Fibroblast of lung (primary cell): ENCODE measurements around the gene CDKN2B.

Source experiments
- EZH2 ChIP-seq: IDR thresholded peaks from 2 replicates; pipeline ENCODE4 v1.5.1; 2012; ENCODE audit warnings: low read length, control low read depth, mild to moderate bottlenecking; ENCODE audit errors: missing control alignments
- TF ChIP-seq, protein P1 (sequence below), 2 donors: IDR thresholded peaks in 1 of 2; conservative IDR thresholded peaks in 1 of 2; 1 replicate in 1 of 2; 2 replicates in 1 of 2; pipeline ENCODE4 v1.5.1; 2011 to 2012; ENCODE audit warnings: low read length in 2 of 2, control low read depth in 1 of 2, inconsistent platforms in 1 of 2, low read depth in 1 of 2, mild to moderate bottlenecking in 1 of 2

DNA sequence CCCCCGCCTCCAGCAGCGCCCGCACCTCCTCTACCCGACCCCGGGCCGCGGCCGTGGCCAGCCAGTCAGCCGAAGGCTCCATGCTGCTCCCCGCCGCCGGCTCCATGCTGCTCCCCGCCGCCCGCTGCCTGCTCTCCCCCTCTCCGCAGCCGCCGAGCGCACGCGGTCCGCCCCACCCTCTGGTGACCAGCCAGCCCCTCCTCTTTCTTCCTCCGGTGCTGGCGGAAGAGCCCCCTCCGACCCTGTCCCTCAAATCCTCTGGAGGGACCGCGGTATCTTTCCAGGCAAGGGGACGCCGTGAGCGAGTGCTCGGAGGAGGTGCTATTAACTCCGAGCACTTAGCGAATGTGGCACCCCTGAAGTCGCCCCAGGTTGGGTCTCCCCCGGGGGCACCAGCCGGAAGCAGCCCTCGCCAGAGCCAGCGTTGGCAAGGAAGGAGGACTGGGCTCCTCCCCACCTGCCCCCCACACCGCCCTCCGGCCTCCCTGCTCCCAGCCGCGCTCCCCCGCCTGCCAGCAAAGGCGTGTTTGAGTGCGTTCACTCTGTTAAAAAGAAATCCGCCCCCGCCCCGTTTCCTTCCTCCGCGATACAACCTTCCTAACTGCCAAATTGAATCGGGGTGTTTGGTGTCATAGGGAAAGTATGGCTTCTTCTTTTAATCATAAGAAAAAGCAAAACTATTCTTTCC is 34.2 kb downstream of the CDKN2B start:
- TF ChIP-seq, protein P1, sequence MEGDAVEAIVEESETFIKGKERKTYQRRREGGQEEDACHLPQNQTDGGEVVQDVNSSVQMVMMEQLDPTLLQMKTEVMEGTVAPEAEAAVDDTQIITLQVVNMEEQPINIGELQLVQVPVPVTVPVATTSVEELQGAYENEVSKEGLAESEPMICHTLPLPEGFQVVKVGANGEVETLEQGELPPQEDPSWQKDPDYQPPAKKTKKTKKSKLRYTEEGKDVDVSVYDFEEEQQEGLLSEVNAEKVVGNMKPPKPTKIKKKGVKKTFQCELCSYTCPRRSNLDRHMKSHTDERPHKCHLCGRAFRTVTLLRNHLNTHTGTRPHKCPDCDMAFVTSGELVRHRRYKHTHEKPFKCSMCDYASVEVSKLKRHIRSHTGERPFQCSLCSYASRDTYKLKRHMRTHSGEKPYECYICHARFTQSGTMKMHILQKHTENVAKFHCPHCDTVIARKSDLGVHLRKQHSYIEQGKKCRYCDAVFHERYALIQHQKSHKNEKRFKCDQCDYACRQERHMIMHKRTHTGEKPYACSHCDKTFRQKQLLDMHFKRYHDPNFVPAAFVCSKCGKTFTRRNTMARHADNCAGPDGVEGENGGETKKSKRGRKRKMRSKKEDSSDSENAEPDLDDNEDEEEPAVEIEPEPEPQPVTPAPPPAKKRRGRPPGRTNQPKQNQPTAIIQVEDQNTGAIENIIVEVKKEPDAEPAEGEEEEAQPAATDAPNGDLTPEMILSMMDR (conservative IDR thresholded peaks at IDR 0.05 in 1 of 2, IDR thresholded peaks at IDR 0.05 in 1 of 2; ENCODE audit: low read depth in 1 of 2, low read length in 2 of 2) = no peak
- no peak for TF ChIP-seq EZH2
